H9 (cell line): ENCODE measurements around the gene MPP7. TPM values are rescaled to one million over a fixed set of nuclear protein-coding genes. Genes with fewer than 3 reads are reported as not detected.

Experiments used
- DNase-seq: peaks from one replicate; pipeline ENCODE4 v3.0.0-alpha.2; 2017
- H2AFZ ChIP-seq: one replicate; pipeline ENCODE4 v1.6.1; 2013; ENCODE audit warnings: mild to moderate bottlenecking, low read length, control low read depth, moderate library complexity
- H2AK5ac ChIP-seq: 2 replicates; pipeline ENCODE4 v1.6.1; 2013; ENCODE audit warnings: low read length, control low read depth, mixed read lengths; ENCODE audit not compliant: insufficient read length
- H2BK120ac ChIP-seq: one replicate; pipeline ENCODE4 v1.6.1; 2013; ENCODE audit warnings: low read depth, mild to moderate bottlenecking, low read length, control low read depth, inconsistent platforms; ENCODE audit not compliant: poor library complexity, severe bottlenecking
- H2BK12ac ChIP-seq: 2 replicates; pipeline ENCODE4 v1.6.1; 2013; ENCODE audit warnings: low read length, control low read depth, mixed read lengths, low read depth; ENCODE audit not compliant: insufficient read length
- H2BK15ac ChIP-seq: 2 replicates; pipeline ENCODE4 v1.6.1; 2013; ENCODE audit warnings: low read depth, low read length, control low read depth
- H2BK20ac ChIP-seq: one replicate; pipeline ENCODE4 v1.6.1; 2013; ENCODE audit warnings: low read depth, mild to moderate bottlenecking, low read length, control low read depth, inconsistent platforms; ENCODE audit not compliant: poor library complexity, severe bottlenecking
- H2BK5ac ChIP-seq: 2 replicates; pipeline ENCODE4 v1.6.1; 2013; ENCODE audit warnings: low read length, control low read depth, mixed read lengths; ENCODE audit not compliant: insufficient read length
- H3K14ac ChIP-seq: 2 replicates; pipeline ENCODE4 v1.6.1; 2013; ENCODE audit warnings: low read length, control low read depth; ENCODE audit not compliant: insufficient read depth
- H3K18ac ChIP-seq: 2 replicates; pipeline ENCODE4 v1.6.1; 2013; ENCODE audit warnings: low read depth, mild to moderate bottlenecking, mixed read lengths, low read length, control low read depth; ENCODE audit not compliant: insufficient read length
- H3K23ac ChIP-seq: 2 replicates; pipeline ENCODE4 v1.6.1; 2013; ENCODE audit warnings: low read length, control low read depth, mixed read lengths, low read depth; ENCODE audit not compliant: insufficient read length
- H3K23me2 ChIP-seq: 2 replicates; pipeline ENCODE4 v1.6.1; 2013; ENCODE audit warnings: low read depth, mild to moderate bottlenecking, mixed read lengths, low read length, control low read depth; ENCODE audit not compliant: insufficient read length, poor library complexity, severe bottlenecking
- H3K27ac ChIP-seq: 2 replicates; pipeline ENCODE4 v1.5.1; 2013; ENCODE audit warnings: low read length, control low read depth, mixed read lengths, low read depth; ENCODE audit not compliant: insufficient read length
- H3K27me3 ChIP-seq: 2 replicates; pipeline ENCODE4 v1.6.1; 2013; ENCODE audit warnings: low read length, control low read depth, inconsistent platforms; ENCODE audit not compliant: insufficient read depth
- H3K4ac ChIP-seq: 2 replicates; pipeline ENCODE4 v1.6.1; 2013; ENCODE audit warnings: low read depth, mild to moderate bottlenecking, control low read depth, inconsistent platforms, low read length, moderate library complexity
- H3K4me1 ChIP-seq: 2 replicates; pipeline ENCODE4 v1.6.1; 2013; ENCODE audit warnings: low read length, control low read depth, inconsistent platforms; ENCODE audit not compliant: insufficient read depth
- H3K4me2 ChIP-seq: 2 replicates; pipeline ENCODE4 v1.6.1; 2013; ENCODE audit warnings: low read length, control low read depth, mixed read lengths; ENCODE audit not compliant: insufficient read length, insufficient read depth
- H3K56ac ChIP-seq: 2 replicates; pipeline ENCODE4 v1.6.1; 2013; ENCODE audit warnings: low read depth, mild to moderate bottlenecking, mixed read lengths, low read length, control low read depth; ENCODE audit not compliant: insufficient read length
- H3K79me1 ChIP-seq: 2 replicates; pipeline ENCODE4 v1.6.1; 2013; ENCODE audit warnings: low read depth, mild to moderate bottlenecking, moderate library complexity, low read length, control low read depth, inconsistent platforms; ENCODE audit not compliant: insufficient read depth, poor library complexity, severe bottlenecking
- H3K79me2 ChIP-seq: 2 replicates; pipeline ENCODE4 v1.6.1; 2013; ENCODE audit warnings: low read length, control low read depth, inconsistent platforms; ENCODE audit not compliant: insufficient read depth
- H3K9ac ChIP-seq: 2 replicates; pipeline ENCODE4 v1.6.1; 2013; ENCODE audit warnings: low read length, control low read depth, mixed read lengths; ENCODE audit not compliant: insufficient read length; ENCODE audit errors: extremely low read depth
- H3K9me3 ChIP-seq: one replicate; pipeline ENCODE4 v1.6.1; 2013; ENCODE audit warnings: low read depth, low read length, inconsistent platforms; ENCODE audit not compliant: control insufficient read depth
- H3T11ph ChIP-seq: one replicate; pipeline ENCODE4 v1.6.1; 2013; ENCODE audit warnings: mild to moderate bottlenecking, low read length, control low read depth, inconsistent platforms
- H4K20me1 ChIP-seq: one replicate; pipeline ENCODE4 v1.6.1; 2013; ENCODE audit not compliant: control insufficient read depth, insufficient read length, insufficient read depth
- H4K5ac ChIP-seq: 2 replicates; pipeline ENCODE4 v1.6.1; 2013; ENCODE audit warnings: low read depth, mild to moderate bottlenecking, mixed read lengths, low read length, control low read depth; ENCODE audit not compliant: insufficient read length
- H4K8ac ChIP-seq: replicated peaks from 2 replicates; pipeline ENCODE4 v1.6.1; 2013; ENCODE audit warnings: low read length, control low read depth, mixed read lengths, low read depth; ENCODE audit not compliant: insufficient read length
- H4K91ac ChIP-seq: 2 replicates; pipeline ENCODE4 v1.6.1; 2013; ENCODE audit warnings: low read depth, mild to moderate bottlenecking, moderate library complexity, mixed read lengths, low read length, control low read depth; ENCODE audit not compliant: insufficient read length
- H3K27ac Mint-ChIP-seq, 3 experiments: 2 replicates in 2 of 3; 3 replicates in 1 of 3; pipeline ENCODE4 v1.8.0; 2020 to 2021; ENCODE audit warnings: mixed read lengths in 3 of 3, mild to moderate bottlenecking in 1 of 3, moderate library complexity in 1 of 3
- H3K27me3 Mint-ChIP-seq: 2 replicates; pipeline ENCODE4 v1.8.0; 2021; ENCODE audit warnings: low read depth, mild to moderate bottlenecking, moderate library complexity, mixed read lengths
- H3K36me3 Mint-ChIP-seq, 3 experiments: 2 replicates in 2 of 3; 3 replicates in 1 of 3; pipeline ENCODE4 v1.8.0; 2020 to 2021; ENCODE audit warnings: low read depth in 3 of 3, mixed read lengths in 3 of 3; ENCODE audit not compliant: insufficient read depth in 1 of 3
- H3K4me1 Mint-ChIP-seq, 2 experiments: 2 replicates each; pipeline ENCODE4 v1.8.0; 2020; ENCODE audit warnings: mixed read lengths in 2 of 2
- H3K4me3 Mint-ChIP-seq, 2 experiments: 2 replicates in 1 of 2; 3 replicates in 1 of 2; pipeline ENCODE4 v1.8.0; 2020 to 2021; ENCODE audit warnings: mild to moderate bottlenecking in 2 of 2, mixed read lengths in 2 of 2, moderate library complexity in 1 of 2
- H3K9me3 Mint-ChIP-seq, 2 experiments: 2 replicates in 1 of 2; 3 replicates in 1 of 2; pipeline ENCODE4 v1.8.0; 2020; ENCODE audit warnings: mild to moderate bottlenecking in 2 of 2, mixed read lengths in 2 of 2, moderate library complexity in 1 of 2
- CTCF ChIP-seq: fragments of 200-600 bp; sonication (generic); conservative IDR thresholded peaks from 3 replicates; pipeline ENCODE4 v1.8.0; 2021; ENCODE audit warnings: antibody characterized with exemption, mild to moderate bottlenecking
- WGBS: extraction: QIAGEN DNeasy Blood & Tissue Kit; methylation state at CpG from one replicate; pipeline ENCODE4 v1.1.7; 2013; ENCODE audit warnings: missing lambda C conversion rate, low lambda C conversion rate, mixed read lengths; ENCODE audit not compliant: insufficient read length; ENCODE audit errors: extremely low coverage; 5-methylcytosine and 5-hydroxymethylcytosine counted together
- microRNA-seq: library from miRNA; unstranded; fragments of <30 nt; microRNA quantifications from one replicate; pipeline ENCODE4, GENCODE V29; 2020; ENCODE audit warnings: borderline microRNAs expressed
- total RNA-seq: library from RNA; stranded (reverse); gene quantifications from 2 replicates; pipeline ENCODE4 v1.2.1, GENCODE V29; 2021

Gene MPP7
- total RNA-seq, 1 experiment from 2014 or later: 6.9 TPM

GRCh38 chr10:28253169-28253785 is 49.6 kb downstream of the MPP7 start:
- Histone ChIP-seq H2BK120ac (no peak overlapping the region), H3K4me1 (no peaks in the 10 kb centered on the region), H3K79me2 (no peaks in the 10 kb centered on the region), H3K27me3 (no peaks in the 10 kb centered on the region), H3K18ac (no peak overlapping the region), H3K14ac (no peak overlapping the region), H3K9ac (no peak overlapping the region), H3K4me2 (no peak overlapping the region), H3K79me1 (no peaks in the 10 kb centered on the region), H3K27ac (no peak overlapping the region), H4K91ac (no peak overlapping the region), H2BK12ac (no peak overlapping the region), H3K23ac (no peak overlapping the region), H2AFZ (no peak overlapping the region), H2AK5ac (no peak overlapping the region), H3K56ac (no peak overlapping the region), H3K4ac (no peak overlapping the region), H4K5ac (no peak overlapping the region), H4K20me1 (no peaks in the 10 kb centered on the region), H2BK15ac (no peak overlapping the region), H3K23me2 (no peaks in the 10 kb centered on the region), H2BK5ac (no peak overlapping the region), H2BK20ac (no peak overlapping the region), H3K9me3 (no peaks in the 10 kb centered on the region), H4K8ac (no peak overlapping the region), H3T11ph (no peak overlapping the region)
- DNase-seq: no peak
- WGBS: no CpG with 5 or more reads among the region's 11 CpGs
- H3K9me3 Mint-ChIP-seq: no peaks in the 10 kb centered on the region
- no peak for TF ChIP-seq CTCF
- H3K36me3 Mint-ChIP-seq: no peaks in the 10 kb centered on the region
- no peak overlapping the region for H3K27ac Mint-ChIP-seq
- no peaks in the 10 kb centered on the region for H3K27me3 Mint-ChIP-seq
- no peak overlapping the region for H3K4me3 Mint-ChIP-seq
- no peaks in the 10 kb centered on the region for H3K4me1 Mint-ChIP-seq

Small RNA genes lying within 50 kb of the gene (microRNA-seq; reads per million reads assigned to microRNA genes)
- not detected for gene MIR8086

Other genes starting within 250 kb of the MPP7 start
- gene WAC, start 230.1 kb upstream of the MPP7 start, total RNA-seq: 130 and 134 TPM in 2 replicates